Measurements from ENCODE around the gene RNGTT.

GRCh38 chr6:88882536-88882935 lies 80.9 kb downstream of the RNGTT start:
- no peak for TF ChIP-seq POLR2AphosphoS5 (IDR thresholded peaks at IDR 0.05; ENCODE audit: low read depth, low read length)
- TF ChIP-seq POLR2A (IDR thresholded peaks at IDR 0.05; ENCODE audit: low read depth, low read length), result no peak
- TF ChIP-seq TAF1 (IDR thresholded peaks at IDR 0.05; ENCODE audit: low read depth, low read length), result no peak
- TF ChIP-seq POU2F2 (IDR thresholded peaks at IDR 0.05; ENCODE audit: low read depth, low read length), result no peak
- no peak for TF ChIP-seq SPI1 (IDR thresholded peaks at IDR 0.05; ENCODE audit: low read depth, low read length)
- no peak for TF ChIP-seq PAX5 (IDR thresholded peaks at IDR 0.05; ENCODE audit: insufficient read depth, low read length, severe bottlenecking)

Data from GM12891 (cell line).